ENCODE results near the gene FARS2. TPM values are rescaled to one million over a fixed set of nuclear protein-coding genes. Genes with fewer than 3 reads are reported as not detected.

Gene FARS2
- total and polyA plus RNA-seq, 9 of the 15 experiments (the other 6 are each of a cell fraction or from before 2014, with no cell fraction given): 16.5 to 62.2 (median 27.0) TPM

- no peak for TF ChIP-seq E4F1 (CRISPR knock-in tag; IDR thresholded peaks at IDR 0.05; ENCODE audit: borderline replicate concordance)
- TF ChIP-seq GTF2E2 (tag; IDR thresholded peaks at IDR 0.05): peak; percentile 17; the same call in 1 of the 2 replicates
- TF ChIP-seq PBX2 (CRISPR knock-in tag; IDR thresholded peaks at IDR 0.05; ENCODE audit: low read depth): no peak
- TF ChIP-seq PBX2 (tag; conservative IDR thresholded peaks at IDR 0.05; ENCODE audit: low read depth): no peak
- peak; percentile 28; the same call in 1 of the 2 replicates for TF ChIP-seq ZNF197 (CRISPR knock-in tag; IDR thresholded peaks at IDR 0.05; ENCODE audit: low read depth)
- TF ChIP-seq ZNF384 (IDR thresholded peaks at IDR 0.05; ENCODE audit: low read depth, low read length): peak; percentile 99
- peak; percentile 81 for TF ChIP-seq KLF13 (tag; IDR thresholded peaks at IDR 0.05; ENCODE audit: borderline replicate concordance, low read depth)
- TF ChIP-seq MAFG (tag; conservative IDR thresholded peaks at IDR 0.05): no peak
- peak; percentile 61; the same call in 1 of the 2 replicates for TF ChIP-seq THRB (CRISPR knock-in tag; conservative IDR thresholded peaks at IDR 0.05)
- TF ChIP-seq ZBTB7A (IDR thresholded peaks at IDR 0.05; ENCODE audit: borderline replicate concordance, control insufficient read depth, low read depth, low read length): peak; percentile 29; the same call in 1 of the 2 replicates
- TF ChIP-seq FOXJ2 (tag; IDR thresholded peaks at IDR 0.05): peak; percentile 66; the same call in 1 of the 2 replicates
- no peak for TF ChIP-seq HINFP (tag; conservative IDR thresholded peaks at IDR 0.05; ENCODE audit: low read depth)
- TF ChIP-seq TCF15 (CRISPR knock-in tag; IDR thresholded peaks at IDR 0.05): no peak
- TF ChIP-seq DIDO1 (tag; IDR thresholded peaks at IDR 0.05; ENCODE audit: low read depth): peak; percentile 73; the same call in 1 of the 2 replicates
- TF ChIP-seq CTBP1 (IDR thresholded peaks at IDR 0.05; ENCODE audit: borderline replicate concordance): peak; percentile 21
Measured at GRCh38 chr6:5260661-5261544, at the start of gene FARS2, which contains the start of gene LYRM4 (continued).
